Kidney epithelial cell (primary cell): ENCODE data around the gene GRAMD4. TPM values are rescaled to one million over a fixed set of nuclear protein-coding genes. Genes with fewer than 3 reads are reported as not detected.

Experiments
- DNase-seq: peaks from one replicate; pipeline ENCODE4 v3.0.0-alpha.2; 2010; ENCODE audit warnings: low read depth
- H3K27me3 ChIP-seq: 2 replicates; pipeline ENCODE4 v1.6.0; 2011; ENCODE audit warnings: low read length; ENCODE audit not compliant: control insufficient read depth, insufficient read depth
- H3K36me3 ChIP-seq: 2 replicates; pipeline ENCODE4 v1.5.1; 2011; ENCODE audit warnings: low read length; ENCODE audit not compliant: control insufficient read depth, insufficient read depth
- H3K4me3 ChIP-seq: 2 replicates; pipeline ENCODE4 v1.5.1; 2011; ENCODE audit warnings: low read depth, mild to moderate bottlenecking, control low read depth, low read length
- CTCF ChIP-seq: IDR thresholded peaks from 2 replicates; pipeline ENCODE4 v1.5.1; 2011; ENCODE audit warnings: mild to moderate bottlenecking, moderate library complexity, low read length, control low read depth, inconsistent platforms; ENCODE audit not compliant: insufficient read depth, poor library complexity, severe bottlenecking
- total RNA-seq: library from RNA; depleted of rRNA; stranded (reverse); fragments of >200 nt; gene quantifications from 2 replicates; pipeline ENCODE4 v1.2.3, GENCODE V29; 2015

GRAMD4 gene
- total RNA-seq, 1 donor from 2014 or later = 30.4 TPM

- TF ChIP-seq CTCF = no peak
- H3K4me3 ChIP-seq = no peak overlapping the region
- H3K27me3 ChIP-seq = no peaks in the 10 kb centered on the region
- H3K36me3 ChIP-seq = no peaks in the 10 kb centered on the region
- DNase-seq = no peak
Measured at GRCh38 chr22:46673662-46674236, 53.6 kb downstream of the GRAMD4 start.

- no peaks in the 10 kb centered on the region for H3K27me3 ChIP-seq
- no peak for TF ChIP-seq CTCF
- no peak for DNase-seq
- H3K4me3 ChIP-seq = no peak overlapping the region
- no peaks in the 10 kb centered on the region for H3K36me3 ChIP-seq
Measured at GRCh38 chr22:46674367-46674781, 54.2 kb downstream of the GRAMD4 start.

GRCh38 chr22:46674906-46675305 is 54.7 kb downstream of the GRAMD4 start:
- no peaks in the 10 kb centered on the region for H3K36me3 ChIP-seq
- H3K4me3 ChIP-seq = no peak overlapping the region
- no peak for DNase-seq
- TF ChIP-seq CTCF = no peak
- no peaks in the 10 kb centered on the region for H3K27me3 ChIP-seq

GRCh38 chr22:46675479-46675878 is 55.3 kb downstream of the GRAMD4 start:
- no peak for TF ChIP-seq CTCF
- no peaks in the 10 kb centered on the region for H3K27me3 ChIP-seq
- H3K4me3 ChIP-seq = no peak overlapping the region
- DNase-seq = no peak
- no peaks in the 10 kb centered on the region for H3K36me3 ChIP-seq

- no peak for TF ChIP-seq CTCF
- H3K36me3 ChIP-seq = no peaks in the 10 kb centered on the region
- DNase-seq = no peak
- no peaks in the 10 kb centered on the region for H3K27me3 ChIP-seq
- H3K4me3 ChIP-seq = no peak overlapping the region
Measured at GRCh38 chr22:46675938-46676337, 55.8 kb downstream of the GRAMD4 start.

GRCh38 chr22:46676479-46676878 is 56.3 kb downstream of the GRAMD4 start:
- no peak overlapping the region for H3K4me3 ChIP-seq
- H3K27me3 ChIP-seq = no peaks in the 10 kb centered on the region
- TF ChIP-seq CTCF = no peak
- no peak for DNase-seq
- H3K36me3 ChIP-seq = no peaks in the 10 kb centered on the region
